HepG2 (cell line): ENCODE data around the gene ENPP7. TPM values are rescaled to one million over a fixed set of nuclear protein-coding genes. Genes with fewer than 3 reads are reported as not detected.

Experiments used
- DMTF1 ChIP-seq: sonication (generic); formaldehyde crosslinking; IDR thresholded peaks from 2 replicates; pipeline ENCODE4 v1.4.0; 2020; ENCODE audit warnings: mild to moderate bottlenecking, missing genetic modification reagents
- GATA4 ChIP-seq: sonication (generic); IDR thresholded peaks from 2 replicates; pipeline ENCODE4 v1.6.1; 2016; ENCODE audit warnings: antibody characterized with exemption, low read depth, borderline replicate concordance
- HMG20B ChIP-seq: conservative IDR thresholded peaks from 2 replicates; pipeline ENCODE4 v1.6.1; 2016; ENCODE audit warnings: missing genetic modification reagents, missing compliant biosample characterization
- MAF1 ChIP-seq: sonication (generic); formaldehyde crosslinking; IDR thresholded peaks from 2 replicates; pipeline ENCODE4 v1.5.0; 2020; ENCODE audit warnings: missing genetic modification reagents, borderline replicate concordance
- MAFF ChIP-seq: IDR thresholded peaks from 2 replicates; pipeline ENCODE4 v1.6.1; 2011; ENCODE audit warnings: low read depth, low read length, improper control_type of control experiment
- NONO ChIP-seq, 2 experiments: fragments of 450-650 bp in 1 of 2; sonication (generic) in 1 of 2; formaldehyde crosslinking in 1 of 2; IDR thresholded peaks in 1 of 2; conservative IDR thresholded peaks in 1 of 2; 2 replicates each; pipeline versions ENCODE4 v1.6.1 to v1.8.0; 2017 to 2022; ENCODE audit warnings: mild to moderate bottlenecking in 1 of 2, missing genetic modification reagents in 1 of 2, moderate library complexity in 1 of 2
- NR2F6 ChIP-seq, 2 experiments: IDR thresholded peaks; 2 replicates each; pipeline ENCODE4 v1.6.1; 2016; ENCODE audit warnings: antibody characterized with exemption in 1 of 2, mild to moderate bottlenecking in 1 of 2
- PBX2 ChIP-seq: IDR thresholded peaks from 2 replicates; pipeline ENCODE4 v1.6.1; 2016; ENCODE audit warnings: control low read depth
- SMAD3 ChIP-seq: sonication (generic); formaldehyde crosslinking; IDR thresholded peaks from 2 replicates; pipeline ENCODE4 v1.4.0; 2020; ENCODE audit warnings: missing genetic modification reagents
- SOX13 ChIP-seq, 3 experiments: fragments of 450-650 bp in 1 of 3; sonication (generic) in 1 of 3; formaldehyde crosslinking in 1 of 3; IDR thresholded peaks in 2 of 3; conservative IDR thresholded peaks in 1 of 3; 2 replicates each; pipeline versions ENCODE4 v1.5.0 to v1.6.1; 2016 to 2020; ENCODE audit warnings: antibody characterized with exemption in 1 of 3, mild to moderate bottlenecking in 1 of 3, missing compliant biosample characterization in 1 of 3, missing genetic modification reagents in 1 of 3, moderate library complexity in 1 of 3
- THAP8 ChIP-seq: sonication (generic); formaldehyde crosslinking; IDR thresholded peaks from 2 replicates; pipeline ENCODE4 v1.5.1; 2020; ENCODE audit warnings: missing genetic modification reagents, mild to moderate bottlenecking, borderline replicate concordance
- U2AF1 ChIP-seq: fragments of 200-400 bp; formaldehyde crosslinking; optimal IDR thresholded peaks from 2 replicates; pipeline ENCODE3; 2017; ENCODE audit warnings: mild to moderate bottlenecking, low read depth, low read length
- ZKSCAN5 ChIP-seq: sonication (generic); formaldehyde crosslinking; IDR thresholded peaks from 2 replicates; pipeline ENCODE4 v1.5.1; 2020; ENCODE audit warnings: mild to moderate bottlenecking, missing genetic modification reagents
- ZNF232 ChIP-seq: sonication (generic); formaldehyde crosslinking; IDR thresholded peaks from 2 replicates; pipeline ENCODE4 v1.4.0; 2020; ENCODE audit warnings: missing genetic modification reagents, borderline replicate concordance
- ZNF282 ChIP-seq: fragments of 450-650 bp; IDR thresholded peaks from 2 replicates; pipeline ENCODE4 v1.6.1; 2018; ENCODE audit not compliant: partially characterized antibody
- ZNF709 ChIP-seq: sonication (generic); formaldehyde crosslinking; IDR thresholded peaks from 2 replicates; pipeline ENCODE4 v1.5.0; 2020; ENCODE audit warnings: mild to moderate bottlenecking, missing genetic modification reagents
- ZNF747 ChIP-seq: sonication (generic); formaldehyde crosslinking; IDR thresholded peaks from 2 replicates; pipeline ENCODE4 v1.8.1; 2023; ENCODE audit warnings: missing genetic modification reagents, mild to moderate bottlenecking, borderline replicate concordance
- polyA plus RNA-seq, 8 experiments: library from polyadenylated mRNA; depleted of rRNA in 3 of 8; stranded (reverse) in 7 of 8; unstranded in 1 of 8; fragments of >200 nt; fragmentation: Illumina TruSeq in 4 of 8; extraction: Trizol in 4 of 8; gene quantifications; 2 replicates each; pipeline versions ENCODE4 v1.2.1 to v1.2.3, GENCODE V29; 2011 to 2016; ENCODE audit warnings: low read depth in 4 of 8, missing spikeins in 1 of 8, mixed read lengths in 1 of 8; ENCODE audit not compliant: insufficient read depth in 1 of 8
- total RNA-seq, 5 experiments: library from RNA; depleted of rRNA; stranded (reverse); fragments of >200 nt; fragmentation: Illumina TruSeq; extraction: Trizol; gene quantifications; 2 replicates each; pipeline ENCODE4 v1.2.3, GENCODE V29; 2016; ENCODE audit warnings: low read depth in 1 of 5
- TF ChIP-seq, protein P1 (sequence below): sonication (generic); formaldehyde crosslinking; IDR thresholded peaks from 2 replicates; pipeline ENCODE4 v1.8.1; 2022; ENCODE audit warnings: low read depth, mild to moderate bottlenecking, missing genetic modification reagents
- TF ChIP-seq, protein P2 (sequence below): sonication (generic); formaldehyde crosslinking; IDR thresholded peaks from 2 replicates; pipeline ENCODE4 v1.4.0; 2020; ENCODE audit warnings: missing genetic modification reagents

The ENPP7 gene
- total and polyA plus RNA-seq, 2 of the 13 experiments (the other 11 are each of a cell fraction or from before 2014, with no cell fraction given) = 1.1 to 2.2 TPM

DNA sequence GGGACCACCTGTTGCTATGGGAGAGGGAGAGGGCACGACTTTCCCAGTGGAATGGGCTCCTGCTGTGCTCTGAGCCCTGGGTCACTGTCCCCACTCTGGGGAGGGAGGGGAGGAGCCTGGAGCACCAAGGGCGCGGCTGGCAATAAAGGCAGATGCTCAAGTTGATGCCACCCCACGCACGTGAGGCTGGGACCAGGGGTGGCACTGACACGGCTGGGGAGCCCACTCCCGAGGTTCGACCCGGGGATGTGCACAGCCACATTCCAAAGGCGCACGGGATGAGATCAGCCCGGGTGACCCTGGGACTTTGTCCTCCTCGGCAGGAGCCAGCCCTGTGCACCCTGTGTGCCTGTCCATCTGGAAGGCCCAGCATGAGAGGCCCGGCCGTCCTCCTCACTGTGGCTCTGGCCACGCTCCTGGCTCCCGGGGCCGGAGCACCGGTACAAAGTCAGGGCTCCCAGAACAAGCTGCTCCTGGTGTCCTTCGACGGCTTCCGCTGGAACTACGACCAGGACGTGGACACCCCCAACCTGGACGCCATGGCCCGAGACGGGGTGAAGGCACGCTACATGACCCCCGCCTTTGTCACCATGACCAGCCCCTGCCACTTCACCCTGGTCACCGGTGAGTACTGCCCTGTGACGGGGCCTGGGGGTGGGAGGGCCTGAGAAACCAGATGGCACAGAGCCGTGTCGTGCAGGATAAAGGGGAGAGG is at the start of gene ENPP7 (continued):
- TF ChIP-seq, protein P1, sequence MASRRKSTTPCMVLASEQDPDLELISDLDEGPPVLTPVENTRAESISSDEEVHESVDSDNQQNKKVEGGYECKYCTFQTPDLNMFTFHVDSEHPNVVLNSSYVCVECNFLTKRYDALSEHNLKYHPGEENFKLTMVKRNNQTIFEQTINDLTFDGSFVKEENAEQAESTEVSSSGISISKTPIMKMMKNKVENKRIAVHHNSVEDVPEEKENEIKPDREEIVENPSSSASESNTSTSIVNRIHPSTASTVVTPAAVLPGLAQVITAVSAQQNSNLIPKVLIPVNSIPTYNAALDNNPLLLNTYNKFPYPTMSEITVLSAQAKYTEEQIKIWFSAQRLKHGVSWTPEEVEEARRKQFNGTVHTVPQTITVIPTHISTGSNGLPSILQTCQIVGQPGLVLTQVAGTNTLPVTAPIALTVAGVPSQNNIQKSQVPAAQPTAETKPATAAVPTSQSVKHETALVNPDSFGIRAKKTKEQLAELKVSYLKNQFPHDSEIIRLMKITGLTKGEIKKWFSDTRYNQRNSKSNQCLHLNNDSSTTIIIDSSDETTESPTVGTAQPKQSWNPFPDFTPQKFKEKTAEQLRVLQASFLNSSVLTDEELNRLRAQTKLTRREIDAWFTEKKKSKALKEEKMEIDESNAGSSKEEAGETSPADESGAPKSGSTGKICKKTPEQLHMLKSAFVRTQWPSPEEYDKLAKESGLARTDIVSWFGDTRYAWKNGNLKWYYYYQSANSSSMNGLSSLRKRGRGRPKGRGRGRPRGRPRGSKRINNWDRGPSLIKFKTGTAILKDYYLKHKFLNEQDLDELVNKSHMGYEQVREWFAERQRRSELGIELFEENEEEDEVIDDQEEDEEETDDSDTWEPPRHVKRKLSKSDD (CRISPR knock-in tag) = 0 out of 2 replicates have a peak, but pooled peaks have one; percentile 51
- TF ChIP-seq PBX2 (0 out of 2 replicates have a peak, but pooled peaks have one; percentile 9), HMG20B (CRISPR knock-in tag) (no peak), DMTF1 (no peak), ZNF709 (CRISPR knock-in tag) (peak; percentile 47; the same call in 1 of the 2 replicates), GATA4 (no peak), ZKSCAN5 (no peak; the same call in 1 of the 2 replicates), U2AF1 (no peak), MAF1 (CRISPR knock-in tag) (no peak), MAFF (no peak), SOX13 (IDR thresholded peaks at IDR 0.05) (no peak), SOX13 (CRISPR knock-in tag; conservative IDR thresholded peaks at IDR 0.05 in 1 of 2, IDR thresholded peaks at IDR 0.05 in 1 of 2) (peak in 1 of 2 experiments; percentile 35; a peak in 1 of 4 replicates), THAP8 (CRISPR knock-in tag) (no peak), ZNF747 (CRISPR knock-in tag) (no peak), NR2F6 (IDR thresholded peaks at IDR 0.05) (peak; percentile 23; the same call in 1 of the 2 replicates), NR2F6 (CRISPR knock-in tag; IDR thresholded peaks at IDR 0.05) (peak; percentile 74; the same call in 1 of the 2 replicates), SMAD3 (no peak), ZNF282 (no peak), NONO (IDR thresholded peaks at IDR 0.05) (no peak), NONO (CRISPR knock-in tag; conservative IDR thresholded peaks at IDR 0.05) (no peak), ZNF232 (no peak)
- TF ChIP-seq, protein P2, sequence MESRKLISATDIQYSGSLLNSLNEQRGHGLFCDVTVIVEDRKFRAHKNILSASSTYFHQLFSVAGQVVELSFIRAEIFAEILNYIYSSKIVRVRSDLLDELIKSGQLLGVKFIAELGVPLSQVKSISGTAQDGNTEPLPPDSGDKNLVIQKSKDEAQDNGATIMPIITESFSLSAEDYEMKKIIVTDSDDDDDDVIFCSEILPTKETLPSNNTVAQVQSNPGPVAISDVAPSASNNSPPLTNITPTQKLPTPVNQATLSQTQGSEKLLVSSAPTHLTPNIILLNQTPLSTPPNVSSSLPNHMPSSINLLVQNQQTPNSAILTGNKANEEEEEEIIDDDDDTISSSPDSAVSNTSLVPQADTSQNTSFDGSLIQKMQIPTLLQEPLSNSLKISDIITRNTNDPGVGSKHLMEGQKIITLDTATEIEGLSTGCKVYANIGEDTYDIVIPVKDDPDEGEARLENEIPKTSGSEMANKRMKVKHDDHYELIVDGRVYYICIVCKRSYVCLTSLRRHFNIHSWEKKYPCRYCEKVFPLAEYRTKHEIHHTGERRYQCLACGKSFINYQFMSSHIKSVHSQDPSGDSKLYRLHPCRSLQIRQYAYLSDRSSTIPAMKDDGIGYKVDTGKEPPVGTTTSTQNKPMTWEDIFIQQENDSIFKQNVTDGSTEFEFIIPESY (CRISPR knock-in tag) = 0 out of 2 replicates have a peak, but pooled peaks have one; percentile 20
